Vagina (tissue), 2 donors: Measurements from ENCODE around the gene METTL3.

ENCODE experiments used
- CTCF ChIP-seq, 3 experiments: fragments of 450-650 bp in 2 of 3; fragments of 200-600 bp in 1 of 3; sonication (generic) in 1 of 3; IDR thresholded peaks; one replicate each; pipeline ENCODE4 v1.5.1; 2017 to 2019; ENCODE audit warnings: antibody characterized with exemption in 3 of 3, mild to moderate bottlenecking in 2 of 3, moderate library complexity in 2 of 3
- POLR2AphosphoS5 ChIP-seq, 2 donors: sonication (generic); formaldehyde crosslinking; IDR thresholded peaks; one replicate each; pipeline ENCODE4 v1.9.0; 2017; ENCODE audit warnings: antibody characterized with exemption in 2 of 2, mild to moderate bottlenecking in 2 of 2, low read depth in 1 of 2; ENCODE audit not compliant: insufficient read depth in 1 of 2

GRCh38 chr14:21526672-21527317 is 15.7 kb upstream of the METTL3 start:
- TF ChIP-seq CTCF (IDR thresholded peaks at IDR 0.05) = no peak
- TF ChIP-seq POLR2AphosphoS5 (IDR thresholded peaks at IDR 0.05; ENCODE audit: insufficient read depth in 1 of 2, low read depth in 1 of 2) = no peak
